HL-60 (cell line): ENCODE measurements around the gene GNPTG.

Experiments used
- DNase-seq, 2 experiments: peaks; one replicate each; pipeline ENCODE4 v3.0.0-alpha.2; 2010 to 2020; ENCODE audit warnings: low read depth in 1 of 2, low spot score in 1 of 2
- H3K27ac ChIP-seq: fragments of 250-450 bp; sonication (Bioruptor Pico); replicated peaks from 2 replicates; pipeline ENCODE4 v1.5.1; 2020; ENCODE audit warnings: mild to moderate bottlenecking, moderate library complexity
- H3K27me3 ChIP-seq: fragments of 250-450 bp; sonication (Bioruptor Pico); 2 replicates; pipeline ENCODE4 v1.5.1; 2021; ENCODE audit warnings: mild to moderate bottlenecking, moderate library complexity; ENCODE audit not compliant: insufficient read depth, poor library complexity, severe bottlenecking
- H3K4me3 ChIP-seq: replicated peaks from 2 replicates; pipeline ENCODE4 v1.5.1; 2011; ENCODE audit warnings: mild to moderate bottlenecking, control low read depth, low read length; ENCODE audit not compliant: insufficient read depth
- GABPA ChIP-seq: IDR thresholded peaks from 2 replicates; pipeline ENCODE4 v1.6.1; 2012; ENCODE audit warnings: low read depth
- POLR2AphosphoS5 ChIP-seq: IDR thresholded peaks from 2 replicates; pipeline ENCODE4 v1.6.1; 2012; ENCODE audit warnings: low read depth
- SPI1 ChIP-seq: IDR thresholded peaks from 2 replicates; pipeline ENCODE4 v1.6.1; 2012; ENCODE audit warnings: low read depth, mild to moderate bottlenecking, borderline replicate concordance
- TF ChIP-seq, protein P1 (sequence below): IDR thresholded peaks from 2 replicates; pipeline ENCODE4 v1.6.1; 2012; ENCODE audit warnings: low read depth; ENCODE audit not compliant: insufficient replicate concordance
- TF ChIP-seq, protein P2 (sequence below): IDR thresholded peaks from one replicate; pipeline ENCODE4 v1.5.1; 2011; ENCODE audit warnings: low read length, control low read depth, inconsistent platforms; ENCODE audit not compliant: insufficient read depth

GNPTG gene

DNA sequence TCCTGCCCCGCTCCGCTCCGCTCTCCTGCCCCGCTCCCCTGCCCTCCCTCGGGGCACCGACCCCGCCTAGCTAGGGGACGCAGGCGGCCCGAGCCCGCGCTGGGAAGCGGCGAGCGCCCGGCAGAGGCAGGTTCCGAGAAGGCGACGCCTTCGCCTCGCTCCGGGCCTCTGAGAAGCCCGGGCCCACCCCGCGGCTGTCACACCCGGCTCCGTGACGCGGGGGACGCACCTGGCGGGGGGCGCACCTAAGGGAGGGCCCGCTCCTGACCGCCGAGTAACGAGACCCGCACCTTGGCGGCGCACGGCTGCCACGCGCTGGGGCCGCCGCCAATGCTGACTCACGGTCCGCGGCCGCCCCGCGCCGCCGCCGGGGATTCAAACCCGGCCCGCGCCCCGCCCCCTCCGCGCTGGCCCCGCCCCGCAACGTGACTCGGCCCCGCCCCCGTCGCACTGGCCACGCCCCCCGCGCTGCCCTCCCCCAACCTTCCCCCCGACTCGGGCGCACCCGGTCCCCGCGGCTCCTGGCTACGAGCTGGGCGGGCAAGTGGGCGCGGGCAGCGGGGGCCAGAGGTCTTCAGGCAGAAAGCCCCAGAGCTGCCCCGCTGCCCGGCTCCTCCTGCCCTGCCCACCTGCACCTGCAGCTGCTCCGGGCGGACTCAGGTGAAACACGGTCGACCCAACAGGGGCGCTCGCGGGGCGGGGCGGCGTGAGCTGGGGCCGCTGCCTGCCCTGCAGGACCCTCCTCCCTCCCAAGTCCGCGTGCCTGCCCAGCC is 27.8 kb downstream of the GNPTG start:
- peak; percentile 43 to 45 for DNase-seq
- peak overlapping the region; percentile 82 for H3K27ac ChIP-seq

DNA sequence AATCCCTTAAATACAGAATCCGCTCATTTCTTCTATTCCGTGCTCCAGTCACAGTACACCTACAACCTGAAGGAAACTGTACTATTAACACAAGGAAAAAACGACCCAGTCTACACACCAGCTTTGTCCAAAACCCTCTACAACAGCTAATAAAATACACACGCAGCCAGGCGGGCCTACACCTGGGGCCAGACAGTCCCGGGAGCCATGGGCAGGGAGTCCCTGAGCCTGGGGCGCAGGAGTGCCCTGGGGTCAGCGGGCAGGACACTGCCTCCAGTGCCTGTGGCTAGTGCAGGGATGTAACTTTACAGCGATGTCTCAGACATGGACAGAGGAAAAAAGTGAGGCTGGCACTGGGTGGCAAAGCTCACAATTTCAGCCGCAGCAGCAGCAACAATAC is 28.5 kb downstream of the GNPTG start:
- DNase-seq, result no peak
- TF ChIP-seq, protein P1, sequence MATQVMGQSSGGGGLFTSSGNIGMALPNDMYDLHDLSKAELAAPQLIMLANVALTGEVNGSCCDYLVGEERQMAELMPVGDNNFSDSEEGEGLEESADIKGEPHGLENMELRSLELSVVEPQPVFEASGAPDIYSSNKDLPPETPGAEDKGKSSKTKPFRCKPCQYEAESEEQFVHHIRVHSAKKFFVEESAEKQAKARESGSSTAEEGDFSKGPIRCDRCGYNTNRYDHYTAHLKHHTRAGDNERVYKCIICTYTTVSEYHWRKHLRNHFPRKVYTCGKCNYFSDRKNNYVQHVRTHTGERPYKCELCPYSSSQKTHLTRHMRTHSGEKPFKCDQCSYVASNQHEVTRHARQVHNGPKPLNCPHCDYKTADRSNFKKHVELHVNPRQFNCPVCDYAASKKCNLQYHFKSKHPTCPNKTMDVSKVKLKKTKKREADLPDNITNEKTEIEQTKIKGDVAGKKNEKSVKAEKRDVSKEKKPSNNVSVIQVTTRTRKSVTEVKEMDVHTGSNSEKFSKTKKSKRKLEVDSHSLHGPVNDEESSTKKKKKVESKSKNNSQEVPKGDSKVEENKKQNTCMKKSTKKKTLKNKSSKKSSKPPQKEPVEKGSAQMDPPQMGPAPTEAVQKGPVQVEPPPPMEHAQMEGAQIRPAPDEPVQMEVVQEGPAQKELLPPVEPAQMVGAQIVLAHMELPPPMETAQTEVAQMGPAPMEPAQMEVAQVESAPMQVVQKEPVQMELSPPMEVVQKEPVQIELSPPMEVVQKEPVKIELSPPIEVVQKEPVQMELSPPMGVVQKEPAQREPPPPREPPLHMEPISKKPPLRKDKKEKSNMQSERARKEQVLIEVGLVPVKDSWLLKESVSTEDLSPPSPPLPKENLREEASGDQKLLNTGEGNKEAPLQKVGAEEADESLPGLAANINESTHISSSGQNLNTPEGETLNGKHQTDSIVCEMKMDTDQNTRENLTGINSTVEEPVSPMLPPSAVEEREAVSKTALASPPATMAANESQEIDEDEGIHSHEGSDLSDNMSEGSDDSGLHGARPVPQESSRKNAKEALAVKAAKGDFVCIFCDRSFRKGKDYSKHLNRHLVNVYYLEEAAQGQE, result no peak
- TF ChIP-seq, protein P2, sequence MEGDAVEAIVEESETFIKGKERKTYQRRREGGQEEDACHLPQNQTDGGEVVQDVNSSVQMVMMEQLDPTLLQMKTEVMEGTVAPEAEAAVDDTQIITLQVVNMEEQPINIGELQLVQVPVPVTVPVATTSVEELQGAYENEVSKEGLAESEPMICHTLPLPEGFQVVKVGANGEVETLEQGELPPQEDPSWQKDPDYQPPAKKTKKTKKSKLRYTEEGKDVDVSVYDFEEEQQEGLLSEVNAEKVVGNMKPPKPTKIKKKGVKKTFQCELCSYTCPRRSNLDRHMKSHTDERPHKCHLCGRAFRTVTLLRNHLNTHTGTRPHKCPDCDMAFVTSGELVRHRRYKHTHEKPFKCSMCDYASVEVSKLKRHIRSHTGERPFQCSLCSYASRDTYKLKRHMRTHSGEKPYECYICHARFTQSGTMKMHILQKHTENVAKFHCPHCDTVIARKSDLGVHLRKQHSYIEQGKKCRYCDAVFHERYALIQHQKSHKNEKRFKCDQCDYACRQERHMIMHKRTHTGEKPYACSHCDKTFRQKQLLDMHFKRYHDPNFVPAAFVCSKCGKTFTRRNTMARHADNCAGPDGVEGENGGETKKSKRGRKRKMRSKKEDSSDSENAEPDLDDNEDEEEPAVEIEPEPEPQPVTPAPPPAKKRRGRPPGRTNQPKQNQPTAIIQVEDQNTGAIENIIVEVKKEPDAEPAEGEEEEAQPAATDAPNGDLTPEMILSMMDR, result no peak
- no peaks in the 10 kb centered on the region for H3K27me3 ChIP-seq
- H3K4me3 ChIP-seq, result no peak overlapping the region
- no peak overlapping the region for H3K27ac ChIP-seq

More for the DNA sequence above, 27.8 kb downstream of the GNPTG start:
- TF ChIP-seq GABPA (no peak), SPI1 (no peak), POLR2AphosphoS5 (no peak)
- TF ChIP-seq, protein P1, result no peak
- TF ChIP-seq, protein P2, result no peak
- no peaks in the 10 kb centered on the region for H3K27me3 ChIP-seq
- peak overlapping the region; percentile 59 for H3K4me3 ChIP-seq

DNA sequence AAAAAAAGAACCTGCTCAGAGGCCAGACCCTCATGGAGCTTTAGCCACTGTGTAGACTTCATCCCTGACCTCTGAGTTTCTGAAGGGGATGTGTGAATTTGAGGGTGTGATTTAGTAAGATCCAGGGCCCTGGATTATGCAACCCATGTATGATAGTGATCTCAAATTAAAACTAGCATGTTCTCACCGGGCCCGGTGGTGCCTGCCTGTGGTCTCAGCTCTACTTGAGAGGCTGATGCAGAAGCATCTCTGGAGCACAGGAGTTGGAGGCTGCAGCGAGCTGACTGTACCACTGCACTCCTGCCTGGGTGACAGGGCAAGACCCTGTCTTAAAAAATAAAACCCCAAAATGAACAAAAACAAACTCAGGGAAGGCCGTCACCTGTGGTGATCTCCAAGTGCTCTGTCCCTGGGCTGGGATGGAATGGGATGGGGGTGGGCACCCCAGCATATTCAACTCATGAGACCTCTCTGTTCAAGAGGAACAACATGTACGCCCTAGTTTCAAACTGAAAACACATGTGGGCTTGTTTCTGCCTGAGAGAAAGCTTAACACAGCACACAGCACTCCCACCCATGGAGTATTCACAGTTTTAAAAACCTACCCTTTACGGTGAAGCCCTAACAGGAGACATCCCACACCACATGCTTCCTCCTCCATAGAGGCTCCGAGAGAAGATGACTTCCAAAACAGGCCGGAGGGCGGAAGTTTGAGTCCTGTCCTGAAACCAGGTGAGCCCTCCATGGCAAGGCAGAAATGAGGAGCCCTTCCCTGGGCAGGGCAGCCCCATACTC is 30.1 kb downstream of the GNPTG start:
- no peak overlapping the region for H3K4me3 ChIP-seq
- no peak for DNase-seq

More for the DNA sequence above, 30.1 kb downstream of the GNPTG start:
- Histone ChIP-seq H3K27me3 (no peaks in the 10 kb centered on the region), H3K27ac (no peak overlapping the region)
- TF ChIP-seq, protein P2, result no peak
- TF ChIP-seq SPI1 (no peak), POLR2AphosphoS5 (no peak), GABPA (no peak)
- TF ChIP-seq, protein P1, result no peak
